GM12878 (cell line): ENCODE measurements around the gene UBTF. TPM values are rescaled to one million over a fixed set of nuclear protein-coding genes. Genes with fewer than 3 reads are reported as not detected.

ENCODE experiments used
- ATAC-seq: fragments of 200-7000 bp; cut with Tn5 transposase; 3 replicates; pipeline ENCODE4 v1.9.1; 2020; ENCODE audit warnings: mild to moderate bottlenecking, moderate library complexity
- BruUV-seq: library from RNA; stranded (reverse); fragments of 400-500 nt; replicated peaks from 2 replicates; lab custom pipeline; 2021; lab: Mats Ljungman, UMichigan
- CTCF ChIA-PET: fragments of 300-600 bp; sonication (Branson Sonifier 250); formaldehyde crosslinking; extraction: SDS; loops from one replicate; lab custom pipeline; 2021; ENCODE audit warnings: inconsistent platforms; lab: Yijun Ruan, JAX
- POLR2A ChIA-PET: fragments of 350-600 bp; formaldehyde crosslinking; extraction: SDS; loops from one replicate; lab custom pipeline; 2021; ENCODE audit warnings: inconsistent platforms; lab: Charles Lee
- RAD21 ChIA-PET: fragments of 300-600 bp; sonication (Branson Sonifier 250); formaldehyde crosslinking; loops from one replicate; lab custom pipeline; 2023; ENCODE audit warnings: antibody characterized with exemption; ENCODE audit not compliant: unreplicated experiment; lab: Charles Lee
- SMC1A ChIA-PET: fragments of 300-600 bp; sonication (Branson Sonifier 250); formaldehyde crosslinking; loops from one replicate; lab custom pipeline; 2023; ENCODE audit not compliant: unreplicated experiment, uncharacterized antibody; lab: Charles Lee
- DNase-seq: peaks from one replicate; pipeline ENCODE4 v3.0.0-alpha.2; 2011; ENCODE audit warnings: low read depth, low spot score
- FAIRE-seq: peaks from 3 replicates; lab custom pipeline; 2011; peaks lifted over from hg19 to GRCh38; lab: Jason Lieb, UNC
- H2AFZ ChIP-seq: 2 replicates; pipeline ENCODE4 v1.6.0; 2011; ENCODE audit warnings: low read depth, low read length, control low read depth; ENCODE audit not compliant: control insufficient read depth
- H3K27ac ChIP-seq: 2 replicates; pipeline ENCODE4 v1.5.1; 2011; ENCODE audit warnings: control low read depth; ENCODE audit not compliant: control insufficient read depth, insufficient read depth
- H3K27me3 ChIP-seq, 2 experiments: replicated peaks in 1 of 2; 2 replicates each; pipeline versions ENCODE4 v1.6.0 to v1.6.1; 2011; ENCODE audit warnings: low read length in 1 of 2; ENCODE audit not compliant: control insufficient read depth in 2 of 2, insufficient read depth in 2 of 2
- H3K36me3 ChIP-seq, 2 experiments: 2 replicates each; pipeline ENCODE4 v1.5.1; 2011; ENCODE audit warnings: low read length in 1 of 2; ENCODE audit not compliant: control insufficient read depth in 2 of 2, insufficient read depth in 2 of 2
- H3K4me1 ChIP-seq: 2 replicates; pipeline ENCODE4 v1.6.1; 2011; ENCODE audit warnings: mild to moderate bottlenecking, low read length, moderate library complexity, mixed read lengths; ENCODE audit not compliant: control insufficient read depth, insufficient read depth
- H3K4me2 ChIP-seq: 2 replicates; pipeline ENCODE4 v1.6.0; 2011; ENCODE audit warnings: control low read depth; ENCODE audit not compliant: control insufficient read depth, insufficient read depth
- H3K4me3 ChIP-seq: fragments of 200-600 bp; sonication (generic); 2 replicates; pipeline ENCODE4 v1.5.1; 2016
- H3K79me2 ChIP-seq: 2 replicates; pipeline ENCODE4 v1.6.0; 2011; ENCODE audit warnings: low read length; ENCODE audit not compliant: control insufficient read depth, insufficient read depth
- H3K9ac ChIP-seq: 2 replicates; pipeline ENCODE4 v1.8.0; 2011; ENCODE audit warnings: low read length, control low read depth, mixed read lengths; ENCODE audit not compliant: control insufficient read depth, insufficient read depth
- H3K9me3 ChIP-seq: replicated peaks from 3 replicates; pipeline ENCODE4 v1.5.1; 2011; ENCODE audit warnings: mild to moderate bottlenecking, low read length; ENCODE audit not compliant: control insufficient read depth, insufficient read depth
- H4K20me1 ChIP-seq: 2 replicates; pipeline ENCODE4 v1.6.0; 2011; ENCODE audit not compliant: control insufficient read depth, insufficient read depth
- CUX1 ChIP-seq: IDR thresholded peaks from 2 replicates; pipeline ENCODE4 v1.6.1; 2012; ENCODE audit warnings: improper control_type of control experiment, low read depth, low read length; ENCODE audit not compliant: insufficient replicate concordance
- DPF2 ChIP-seq: fragments of 450-650 bp; IDR thresholded peaks from 2 replicates; pipeline ENCODE4 v1.6.1; 2017; ENCODE audit warnings: mild to moderate bottlenecking
- E2F4 ChIP-seq: IDR thresholded peaks from 2 replicates; pipeline ENCODE4 v1.6.1; 2012; ENCODE audit warnings: low read depth, low read length, improper control_type of control experiment
- HCFC1 ChIP-seq: fragments of 150-350 bp; IDR thresholded peaks from 2 replicates; pipeline ENCODE4 v1.6.1; 2014; ENCODE audit warnings: low read length
- HDGF ChIP-seq: fragments of 450-650 bp; IDR thresholded peaks from 2 replicates; pipeline ENCODE4 v1.6.1; 2016; ENCODE audit warnings: antibody characterized with exemption
- IRF5 ChIP-seq: fragments of 450-650 bp; IDR thresholded peaks from 2 replicates; pipeline ENCODE4 v1.6.1; 2017; ENCODE audit warnings: borderline replicate concordance
- JUNB ChIP-seq: IDR thresholded peaks from 2 replicates; pipeline ENCODE4 v1.6.1; 2016; ENCODE audit warnings: antibody characterized with exemption, mild to moderate bottlenecking
- MTA3 ChIP-seq: IDR thresholded peaks from 2 replicates; pipeline ENCODE4 v1.6.1; 2012; ENCODE audit warnings: low read length, inconsistent platforms, borderline replicate concordance
- PKNOX1 ChIP-seq: fragments of 450-650 bp; IDR thresholded peaks from 2 replicates; pipeline ENCODE4 v1.6.1; 2016; ENCODE audit warnings: mild to moderate bottlenecking
- SMAD1 ChIP-seq: fragments of 450-650 bp; IDR thresholded peaks from 2 replicates; pipeline ENCODE4 v1.6.1; 2018; ENCODE audit warnings: mild to moderate bottlenecking, low read depth; ENCODE audit not compliant: partially characterized antibody
- USF2 ChIP-seq: IDR thresholded peaks from 2 replicates; pipeline ENCODE4 v1.6.1; 2011; ENCODE audit warnings: low read depth, low read length, improper control_type of control experiment, borderline replicate concordance
- ZBED1 ChIP-seq: IDR thresholded peaks from 2 replicates; pipeline ENCODE4 v1.6.1; 2016; ENCODE audit warnings: borderline replicate concordance
- ZNF207 ChIP-seq: fragments of 450-650 bp; IDR thresholded peaks from 2 replicates; pipeline ENCODE4 v1.6.1; 2014; ENCODE audit warnings: antibody characterized with exemption, mild to moderate bottlenecking, borderline replicate concordance
- ZNF24 ChIP-seq: fragments of 450-650 bp; IDR thresholded peaks from 2 replicates; pipeline ENCODE4 v1.6.1; 2017; ENCODE audit warnings: antibody characterized with exemption, mild to moderate bottlenecking
- ZNF274 ChIP-seq: IDR thresholded peaks from one replicate; pipeline ENCODE4 v1.8.0; 2011; ENCODE audit not compliant: insufficient read length, insufficient read depth
- ZSCAN29 ChIP-seq: fragments of 450-650 bp; IDR thresholded peaks from 2 replicates; pipeline ENCODE4 v1.6.1; 2017; ENCODE audit warnings: mild to moderate bottlenecking, moderate library complexity
- WGBS: methylation state at CpG from one replicate; pipeline ENCODE4 v1.1.6; 2016; ENCODE audit warnings: low lambda C conversion rate; ENCODE audit not compliant: insufficient replicate concordance, insufficient coverage; ENCODE audit errors: missing lambda C conversion rate; 5-methylcytosine and 5-hydroxymethylcytosine counted together
- in situ Hi-C: fragments of 300-500 bp; cut with MboI; formaldehyde crosslinking; loops from 9 replicates; pipeline ENCODE4 v1.14.3; 2018; ENCODE audit warnings: mixed read lengths
- intact Hi-C: fragments of 100-400 bp; cut with micrococcal nuclease; formaldehyde crosslinking; loops from one replicate; pipeline ENCODE4 v1.14.2; 2022; ENCODE audit not compliant: unreplicated experiment
- polyA plus RNA-seq, 11 experiments: library from polyadenylated mRNA; depleted of rRNA in 4 of 11; unstranded in 6 of 11; stranded (reverse) in 5 of 11; fragments of >200 nt; fragmentation: Nextera tagmentation in 4 of 11; fragmentation: Illumina TruSeq in 1 of 11; extraction: Ambion mirVana in 4 of 11; extraction: Trizol in 1 of 11; gene quantifications; 1 replicate in 1 of 11; 2 replicates in 10 of 11; pipeline versions ENCODE4 v1.2.1 to v1.2.3, GENCODE V29; 2011 to 2016; ENCODE audit warnings: inconsistent platforms in 2 of 11, missing spikeins in 2 of 11, low read depth in 1 of 11
- total RNA-seq, 4 experiments: library from RNA; depleted of rRNA in 3 of 4; stranded (reverse); fragments of >200 nt in 3 of 4; fragmentation: Illumina TruSeq in 1 of 4; extraction: Trizol in 1 of 4; gene quantifications; 2 replicates each; pipeline versions ENCODE4 v1.2.1 to v1.2.3, GENCODE V29; 2013 to 2021

The UBTF gene
- total and polyA plus RNA-seq, 10 of the 15 experiments (the other 5 are each of a cell fraction or from before 2014, with no cell fraction given): 2.2 to 124 (median 79.6) TPM

- Histone ChIP-seq H3K4me2 (no peak overlapping the region), H3K9me3 (no peaks in the 10 kb centered on the region), H3K9ac (no peak overlapping the region), H3K27ac (no peak overlapping the region), H3K79me2 (no peaks in the 10 kb centered on the region), H3K27me3 (no peaks in the 10 kb centered on the region), H3K4me3 (no peak overlapping the region), H4K20me1 (no peaks in the 10 kb centered on the region), H2AFZ (no peak overlapping the region), H3K36me3 (no peaks in the 10 kb centered on the region), H3K4me1 (peaks cover 22% of the 10 kb centered on the region)
- no peak for TF ChIP-seq DPF2
- TF ChIP-seq HCFC1: no peak
- no peak for TF ChIP-seq ZBED1
- TF ChIP-seq ZSCAN29: no peak
- TF ChIP-seq SMAD1: no peak
- TF ChIP-seq MTA3: no peak
- TF ChIP-seq HDGF: no peak
- TF ChIP-seq PKNOX1: no peak
- no peak for TF ChIP-seq ZNF274
- TF ChIP-seq USF2: no peak
- no peak for TF ChIP-seq E2F4
- TF ChIP-seq ZNF24: no peak
- no peak for TF ChIP-seq JUNB
- no peak for TF ChIP-seq CUX1
- no peak for TF ChIP-seq ZNF207
- no peak for TF ChIP-seq IRF5
- no TSS peak for BruUV-seq
- in situ Hi-C loops: no loop called here
- DNase-seq (no peak), FAIRE-seq (no peak), ATAC-seq (no peak)
- WGBS: 59% methylated on average over 7 of the region's 7 CpGs
- ChIA-PET POLR2A (interaction anchor here (0.7 kb wide), 1 partner anchor 41 kb away, joined by 3 read pairs; no protein-coding TSS in a partner anchor), CTCF (interaction anchor here (0.6 kb wide), 1 partner anchor 210 kb away, joined by 3 read pairs; no protein-coding TSS in a partner anchor), RAD21 (no interaction called here), SMC1A (no interaction called here)
- intact Hi-C loops: no loop called here
These were observed 12.6 kb upstream of the UBTF start for GRCh38 chr17:44232061-44232460.
